ENCODE results near the gene TIAM1.

The TIAM1 gene

GRCh38 chr21:31276663-31277062 is 67.4 kb downstream of the TIAM1 start:
- H3K4me3 ChIP-seq (ENCODE audit: insufficient read depth, low read length, poor library complexity, severe bottlenecking), result no peak overlapping the region
- no peak overlapping the region for H3K27ac ChIP-seq (ENCODE audit: low read depth, low read length)
- H3K9me2 ChIP-seq (replicated peaks; ENCODE audit: insufficient read depth, low read length), result no peaks in the 10 kb centered on the region
- no peaks in the 10 kb centered on the region for H3K79me2 ChIP-seq (ENCODE audit: insufficient read depth, low read length)
- no peak overlapping the region for H3K9ac ChIP-seq (ENCODE audit: low read length)
- no peaks in the 10 kb centered on the region for H4K20me1 ChIP-seq (ENCODE audit: low read depth, low read length)
- no peak overlapping the region for H3K4me2 ChIP-seq (ENCODE audit: low read depth, low read length, poor library complexity, severe bottlenecking)
- no peaks in the 10 kb centered on the region for H3K9me3 ChIP-seq (ENCODE audit: insufficient read depth, low read length)
- H2AFZ ChIP-seq (ENCODE audit: low read depth, low read length, severe bottlenecking), result no peak overlapping the region
- H3K36me3 ChIP-seq (ENCODE audit: low read length), result no peaks in the 10 kb centered on the region
- TF ChIP-seq, protein P1, sequence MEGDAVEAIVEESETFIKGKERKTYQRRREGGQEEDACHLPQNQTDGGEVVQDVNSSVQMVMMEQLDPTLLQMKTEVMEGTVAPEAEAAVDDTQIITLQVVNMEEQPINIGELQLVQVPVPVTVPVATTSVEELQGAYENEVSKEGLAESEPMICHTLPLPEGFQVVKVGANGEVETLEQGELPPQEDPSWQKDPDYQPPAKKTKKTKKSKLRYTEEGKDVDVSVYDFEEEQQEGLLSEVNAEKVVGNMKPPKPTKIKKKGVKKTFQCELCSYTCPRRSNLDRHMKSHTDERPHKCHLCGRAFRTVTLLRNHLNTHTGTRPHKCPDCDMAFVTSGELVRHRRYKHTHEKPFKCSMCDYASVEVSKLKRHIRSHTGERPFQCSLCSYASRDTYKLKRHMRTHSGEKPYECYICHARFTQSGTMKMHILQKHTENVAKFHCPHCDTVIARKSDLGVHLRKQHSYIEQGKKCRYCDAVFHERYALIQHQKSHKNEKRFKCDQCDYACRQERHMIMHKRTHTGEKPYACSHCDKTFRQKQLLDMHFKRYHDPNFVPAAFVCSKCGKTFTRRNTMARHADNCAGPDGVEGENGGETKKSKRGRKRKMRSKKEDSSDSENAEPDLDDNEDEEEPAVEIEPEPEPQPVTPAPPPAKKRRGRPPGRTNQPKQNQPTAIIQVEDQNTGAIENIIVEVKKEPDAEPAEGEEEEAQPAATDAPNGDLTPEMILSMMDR (IDR thresholded peaks at IDR 0.05; ENCODE audit: insufficient read depth, low read length, poor library complexity, severe bottlenecking), result no peak
- TF ChIP-seq EZH2phosphoT487 (conservative IDR thresholded peaks at IDR 0.05; ENCODE audit: low read length), result no peak
- H3F3A ChIP-seq (ENCODE audit: insufficient read depth), result no peaks in the 10 kb centered on the region
- no peaks in the 10 kb centered on the region for H3K27me3 ChIP-seq (ENCODE audit: low read length)

DNA sequence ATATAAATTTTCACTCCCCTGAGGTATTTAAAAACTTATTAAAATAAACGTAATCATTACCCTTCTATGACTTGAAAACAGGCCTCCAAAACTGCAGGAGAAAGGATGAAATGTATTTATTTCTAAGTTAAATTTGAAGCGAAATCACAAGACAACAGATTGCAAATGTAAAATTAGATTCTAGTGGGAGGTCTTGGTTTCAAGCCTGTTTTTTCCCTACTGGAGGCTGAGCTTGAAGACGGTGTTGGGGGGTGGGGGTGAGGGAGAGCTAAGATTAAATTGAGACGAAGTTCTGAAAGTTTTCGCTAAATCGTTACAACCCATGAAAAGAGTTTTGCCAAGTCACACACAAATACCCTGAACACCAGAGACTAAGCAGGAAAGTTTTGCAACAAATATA is 68.2 kb downstream of the TIAM1 start:
- no peak overlapping the region for H2AFZ ChIP-seq (ENCODE audit: low read depth, low read length, severe bottlenecking)
- no peaks in the 10 kb centered on the region for H3K9me3 ChIP-seq (ENCODE audit: insufficient read depth, low read length)
- no peaks in the 10 kb centered on the region for H3K79me2 ChIP-seq (ENCODE audit: insufficient read depth, low read length)
- no peak for TF ChIP-seq EZH2phosphoT487 (conservative IDR thresholded peaks at IDR 0.05; ENCODE audit: low read length)
- TF ChIP-seq, protein P1 (IDR thresholded peaks at IDR 0.05; ENCODE audit: insufficient read depth, low read length, poor library complexity, severe bottlenecking), result no peak
- H3K9me2 ChIP-seq (replicated peaks; ENCODE audit: insufficient read depth, low read length), result no peaks in the 10 kb centered on the region
- H3K27ac ChIP-seq (ENCODE audit: low read depth, low read length), result no peak overlapping the region
- no peak overlapping the region for H3K4me2 ChIP-seq (ENCODE audit: low read depth, low read length, poor library complexity, severe bottlenecking)
- no peaks in the 10 kb centered on the region for H4K20me1 ChIP-seq (ENCODE audit: low read depth, low read length)
- H3K4me3 ChIP-seq (ENCODE audit: insufficient read depth, low read length, poor library complexity, severe bottlenecking), result no peak overlapping the region
- H3K27me3 ChIP-seq (ENCODE audit: low read length), result no peaks in the 10 kb centered on the region
- H3K36me3 ChIP-seq (ENCODE audit: low read length), result no peaks in the 10 kb centered on the region
- H3K9ac ChIP-seq (ENCODE audit: low read length), result no peak overlapping the region
- H3F3A ChIP-seq (ENCODE audit: insufficient read depth), result no peaks in the 10 kb centered on the region

DNA sequence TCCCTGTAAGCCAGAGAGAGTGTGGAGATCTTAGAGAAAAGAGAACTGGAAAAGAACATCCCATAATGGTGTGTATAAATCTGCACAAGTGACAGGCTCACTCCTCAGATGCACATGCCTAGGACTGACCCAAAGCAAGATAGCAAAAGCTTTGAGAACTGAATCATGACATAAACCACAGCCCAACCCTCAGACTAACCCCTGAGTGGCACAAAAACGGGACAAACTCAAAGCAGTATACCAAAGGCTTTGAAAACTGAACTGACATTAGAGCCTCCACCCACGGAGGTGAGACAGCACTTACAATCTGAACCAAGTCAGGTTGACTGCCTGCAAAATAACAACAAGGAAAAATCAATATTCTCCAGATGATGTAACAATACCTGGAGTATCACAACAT is 70.8 kb downstream of the TIAM1 start:
- H3K9ac ChIP-seq (ENCODE audit: low read length), result no peak overlapping the region
- no peaks in the 10 kb centered on the region for H3K79me2 ChIP-seq (ENCODE audit: insufficient read depth, low read length)
- no peaks in the 10 kb centered on the region for H3K9me2 ChIP-seq (replicated peaks; ENCODE audit: insufficient read depth, low read length)
- no peak overlapping the region for H3K4me2 ChIP-seq (ENCODE audit: low read depth, low read length, poor library complexity, severe bottlenecking)
- H3K27me3 ChIP-seq (ENCODE audit: low read length), result no peaks in the 10 kb centered on the region
- no peaks in the 10 kb centered on the region for H3K36me3 ChIP-seq (ENCODE audit: low read length)
- no peaks in the 10 kb centered on the region for H3K9me3 ChIP-seq (ENCODE audit: insufficient read depth, low read length)
- no peak overlapping the region for H3K27ac ChIP-seq (ENCODE audit: low read depth, low read length)
- H3K4me3 ChIP-seq (ENCODE audit: insufficient read depth, low read length, poor library complexity, severe bottlenecking), result no peak overlapping the region
- no peak overlapping the region for H2AFZ ChIP-seq (ENCODE audit: low read depth, low read length, severe bottlenecking)
- TF ChIP-seq, protein P1 (IDR thresholded peaks at IDR 0.05; ENCODE audit: insufficient read depth, low read length, poor library complexity, severe bottlenecking), result no peak
- no peak for TF ChIP-seq EZH2phosphoT487 (conservative IDR thresholded peaks at IDR 0.05; ENCODE audit: low read length)
- no peaks in the 10 kb centered on the region for H3F3A ChIP-seq (ENCODE audit: insufficient read depth)
- no peaks in the 10 kb centered on the region for H4K20me1 ChIP-seq (ENCODE audit: low read depth, low read length)

Data from SU-DHL-6 (cell line).